GM12878 (cell line): Measurements from ENCODE around the gene KAZN. TPM values are rescaled to one million over a fixed set of nuclear protein-coding genes. Genes with fewer than 3 reads are reported as not detected.

ENCODE experiments used
- CBX5 ChIP-seq: sonication (generic); IDR thresholded peaks from 2 replicates; pipeline ENCODE4 v1.6.1; 2016; ENCODE audit warnings: low read depth, moderate library complexity, mild to moderate bottlenecking, inconsistent platforms
- FOXM1 ChIP-seq: IDR thresholded peaks from 2 replicates; pipeline ENCODE4 v1.6.1; 2012; ENCODE audit warnings: low read depth, mild to moderate bottlenecking, inconsistent platforms, low read length, moderate library complexity
- JUND ChIP-seq: IDR thresholded peaks from 2 replicates; pipeline ENCODE4 v1.6.1; 2012; ENCODE audit warnings: low read depth, mild to moderate bottlenecking, low read length, improper control_type of control experiment, moderate library complexity
- NR2F1 ChIP-seq: fragments of 450-650 bp; conservative IDR thresholded peaks from 2 replicates; pipeline ENCODE4 v1.6.1; 2017; ENCODE audit warnings: mild to moderate bottlenecking
- TCF12 ChIP-seq: IDR thresholded peaks from 2 replicates; pipeline ENCODE4 v1.6.1; 2011; ENCODE audit warnings: low read depth, mild to moderate bottlenecking, low read length
- polyA plus RNA-seq, 11 experiments: library from polyadenylated mRNA; depleted of rRNA in 4 of 11; unstranded in 6 of 11; stranded (reverse) in 5 of 11; fragments of >200 nt; fragmentation: Nextera tagmentation in 4 of 11; fragmentation: Illumina TruSeq in 1 of 11; extraction: Ambion mirVana in 4 of 11; extraction: Trizol in 1 of 11; gene quantifications; 1 replicate in 1 of 11; 2 replicates in 10 of 11; pipeline versions ENCODE4 v1.2.1 to v1.2.3, GENCODE V29; 2011 to 2016; ENCODE audit warnings: inconsistent platforms in 2 of 11, missing spikeins in 2 of 11, low read depth in 1 of 11
- total RNA-seq, 4 experiments: library from RNA; depleted of rRNA in 3 of 4; stranded (reverse); fragments of >200 nt in 3 of 4; fragmentation: Illumina TruSeq in 1 of 4; extraction: Trizol in 1 of 4; gene quantifications; 2 replicates each; pipeline versions ENCODE4 v1.2.1 to v1.2.3, GENCODE V29; 2013 to 2021
- TF ChIP-seq, protein P1 (sequence below): fragments of 450-650 bp; IDR thresholded peaks from 2 replicates; pipeline ENCODE4 v1.6.1; 2018; ENCODE audit warnings: borderline replicate concordance, mild to moderate bottlenecking; ENCODE audit not compliant: partially characterized antibody
- TF ChIP-seq, protein P2 (sequence below): fragments of 150-350 bp; IDR thresholded peaks from 2 replicates; pipeline ENCODE4 v1.6.1; 2016; ENCODE audit warnings: low read depth, low read length

Gene KAZN
- total and polyA plus RNA-seq, 10 of the 15 experiments (the other 5 are each of a cell fraction or from before 2014, with no cell fraction given): 0.72 to 4.0 (median 1.2) TPM

DNA sequence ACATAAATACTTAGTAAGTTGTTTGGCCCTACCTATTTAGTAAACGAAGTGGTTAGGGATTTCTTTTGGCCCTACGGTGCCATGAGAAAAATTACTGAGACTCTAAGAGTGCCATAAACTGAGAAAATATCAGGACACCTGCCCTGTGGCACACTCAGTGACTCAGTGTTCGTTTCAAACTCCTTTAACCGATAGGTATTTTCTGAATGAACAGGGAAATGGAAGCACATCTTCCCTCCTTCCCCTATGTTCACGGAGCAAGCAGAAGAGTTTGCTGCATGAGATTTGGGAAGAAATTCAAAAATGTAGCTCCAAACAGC lies 134.2 kb downstream of the KAZN start (continued):
- TF ChIP-seq, protein P1, sequence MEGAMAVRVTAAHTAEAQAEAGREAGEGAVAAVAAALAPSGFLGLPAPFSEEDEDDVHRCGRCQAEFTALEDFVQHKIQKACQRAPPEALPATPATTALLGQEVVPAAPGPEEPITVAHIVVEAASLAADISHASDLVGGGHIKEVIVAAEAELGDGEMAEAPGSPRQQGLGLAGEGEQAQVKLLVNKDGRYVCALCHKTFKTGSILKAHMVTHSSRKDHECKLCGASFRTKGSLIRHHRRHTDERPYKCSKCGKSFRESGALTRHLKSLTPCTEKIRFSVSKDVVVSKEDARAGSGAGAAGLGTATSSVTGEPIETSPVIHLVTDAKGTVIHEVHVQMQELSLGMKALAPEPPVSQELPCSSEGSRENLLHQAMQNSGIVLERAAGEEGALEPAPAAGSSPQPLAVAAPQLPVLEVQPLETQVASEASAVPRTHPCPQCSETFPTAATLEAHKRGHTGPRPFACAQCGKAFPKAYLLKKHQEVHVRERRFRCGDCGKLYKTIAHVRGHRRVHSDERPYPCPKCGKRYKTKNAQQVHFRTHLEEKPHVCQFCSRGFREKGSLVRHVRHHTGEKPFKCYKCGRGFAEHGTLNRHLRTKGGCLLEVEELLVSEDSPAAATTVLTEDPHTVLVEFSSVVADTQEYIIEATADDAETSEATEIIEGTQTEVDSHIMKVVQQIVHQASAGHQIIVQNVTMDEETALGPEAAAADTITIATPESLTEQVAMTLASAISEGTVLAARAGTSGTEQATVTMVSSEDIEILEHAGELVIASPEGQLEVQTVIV: no peak
- TF ChIP-seq CBX5 (no peak), TCF12 (no peak), NR2F1 (no peak), FOXM1 (no peak), JUND (no peak)
- TF ChIP-seq, protein P2, sequence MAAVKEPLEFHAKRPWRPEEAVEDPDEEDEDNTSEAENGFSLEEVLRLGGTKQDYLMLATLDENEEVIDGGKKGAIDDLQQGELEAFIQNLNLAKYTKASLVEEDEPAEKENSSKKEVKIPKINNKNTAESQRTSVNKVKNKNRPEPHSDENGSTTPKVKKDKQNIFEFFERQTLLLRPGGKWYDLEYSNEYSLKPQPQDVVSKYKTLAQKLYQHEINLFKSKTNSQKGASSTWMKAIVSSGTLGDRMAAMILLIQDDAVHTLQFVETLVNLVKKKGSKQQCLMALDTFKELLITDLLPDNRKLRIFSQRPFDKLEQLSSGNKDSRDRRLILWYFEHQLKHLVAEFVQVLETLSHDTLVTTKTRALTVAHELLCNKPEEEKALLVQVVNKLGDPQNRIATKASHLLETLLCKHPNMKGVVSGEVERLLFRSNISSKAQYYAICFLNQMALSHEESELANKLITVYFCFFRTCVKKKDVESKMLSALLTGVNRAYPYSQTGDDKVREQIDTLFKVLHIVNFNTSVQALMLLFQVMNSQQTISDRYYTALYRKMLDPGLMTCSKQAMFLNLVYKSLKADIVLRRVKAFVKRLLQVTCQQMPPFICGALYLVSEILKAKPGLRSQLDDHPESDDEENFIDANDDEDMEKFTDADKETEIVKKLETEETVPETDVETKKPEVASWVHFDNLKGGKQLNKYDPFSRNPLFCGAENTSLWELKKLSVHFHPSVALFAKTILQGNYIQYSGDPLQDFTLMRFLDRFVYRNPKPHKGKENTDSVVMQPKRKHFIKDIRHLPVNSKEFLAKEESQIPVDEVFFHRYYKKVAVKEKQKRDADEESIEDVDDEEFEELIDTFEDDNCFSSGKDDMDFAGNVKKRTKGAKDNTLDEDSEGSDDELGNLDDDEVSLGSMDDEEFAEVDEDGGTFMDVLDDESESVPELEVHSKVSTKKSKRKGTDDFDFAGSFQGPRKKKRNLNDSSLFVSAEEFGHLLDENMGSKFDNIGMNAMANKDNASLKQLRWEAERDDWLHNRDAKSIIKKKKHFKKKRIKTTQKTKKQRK: no peak
